Stimulated activated CD8-positive, alpha-beta memory T cell treated with anti-CD3 and anti-CD28 coated beads, Interleukin-12 subunit alpha, Interleukin-12 subunit beta, amount 100 ng/mL, for 24 hours (primary cell): Measurements from ENCODE around the gene MRPL50.

Source experiments
- DNase-seq: peaks from one replicate; pipeline ENCODE4 v3.0.0-alpha.2; 2020; ENCODE audit errors: extremely low read depth

Gene MRPL50

GRCh38 chr9:101398068-101398929 lies at the start of gene MRPL50, which contains the start of gene ZNF189:
Gene MRPL50 (minus strand): TSS chr9:101398618. CDS start chr9:101398592, 26 bp downstream.
Gene ZNF189 (plus strand): TSS chr9:101398851. CDS start chr9:101399157, 306 bp downstream.
- DNase-seq: peak; percentile 93

DNA sequence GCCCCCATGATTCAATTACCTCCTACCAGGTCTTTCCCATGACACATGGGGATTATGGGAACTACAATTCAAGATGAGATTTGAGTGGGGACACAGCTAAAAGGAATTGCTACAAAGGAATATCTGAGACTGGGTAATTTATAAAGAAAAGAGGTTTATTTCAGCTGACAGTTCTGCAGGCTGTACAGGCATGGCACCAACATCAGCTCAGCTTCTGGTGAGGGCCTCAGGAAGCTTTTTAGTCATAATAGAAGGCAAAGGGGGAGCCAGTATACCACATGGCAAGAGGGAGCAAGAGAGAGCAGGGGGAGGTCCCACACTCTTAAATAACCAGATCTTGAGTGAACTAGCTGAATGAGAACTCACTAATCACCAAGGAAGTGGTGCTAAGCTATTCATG lies 48.3 kb upstream of the MRPL50 start:
- DNase-seq: no peak

GRCh38 chr9:101445353-101446029 lies 47.1 kb upstream of the MRPL50 start:
- no peak for DNase-seq

- DNase-seq: no peak
These were observed 45.0 kb upstream of the MRPL50 start for GRCh38 chr9:101443364-101443771.

- no peak for DNase-seq
These were observed 44.3 kb upstream of the MRPL50 start for GRCh38 chr9:101442736-101443135.

DNA sequence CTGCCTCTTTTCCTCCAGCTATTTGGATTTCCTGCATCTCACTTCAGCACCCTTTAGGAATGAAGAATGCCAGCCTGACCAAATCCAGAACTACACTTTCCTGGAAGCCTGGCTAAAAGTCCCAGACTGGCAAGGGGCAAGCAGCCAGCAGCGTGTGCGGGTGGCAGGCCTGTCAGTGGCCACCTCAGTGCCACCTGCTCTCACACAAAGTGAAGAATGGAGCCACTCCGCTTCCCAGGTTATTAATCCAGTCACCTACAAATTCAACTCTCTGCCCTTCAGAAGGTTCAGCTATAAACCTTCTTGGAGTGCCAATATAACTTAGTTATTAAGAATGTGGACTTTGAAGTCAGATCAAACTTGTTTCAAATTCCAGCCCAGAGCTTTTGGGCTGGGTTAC lies 43.9 kb upstream of the MRPL50 start:
- no peak for DNase-seq

DNA sequence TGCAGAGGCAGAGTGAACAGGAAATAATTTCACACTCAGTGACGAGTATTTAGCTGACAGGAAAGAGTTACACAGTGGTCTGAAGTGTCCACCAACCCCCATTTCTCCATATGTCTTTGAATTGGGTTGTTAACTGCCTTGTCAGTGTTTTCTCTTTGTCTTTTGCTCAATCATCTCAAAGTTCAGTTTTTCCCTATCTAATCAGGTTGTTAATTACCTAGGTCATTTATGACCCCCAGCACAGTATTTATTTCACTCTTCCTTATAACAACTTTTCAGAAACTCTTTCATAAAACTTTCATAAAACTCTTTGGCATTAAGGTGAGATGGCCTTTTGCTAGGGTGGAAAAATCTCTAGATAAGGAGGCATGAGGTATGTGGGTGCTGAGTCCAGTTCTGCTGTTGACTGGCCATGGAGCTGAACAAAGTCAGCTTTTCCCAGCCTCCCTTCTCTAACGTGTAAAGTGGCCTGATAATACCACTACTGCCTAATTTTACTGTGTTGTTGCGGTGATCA lies 42.4 kb upstream of the MRPL50 start:
- no peak for DNase-seq

- DNase-seq: no peak
These were observed 40.1 kb upstream of the MRPL50 start for GRCh38 chr9:101438523-101438922.

- no peak for DNase-seq
These were observed 39.4 kb upstream of the MRPL50 start for GRCh38 chr9:101437806-101438232.

DNA sequence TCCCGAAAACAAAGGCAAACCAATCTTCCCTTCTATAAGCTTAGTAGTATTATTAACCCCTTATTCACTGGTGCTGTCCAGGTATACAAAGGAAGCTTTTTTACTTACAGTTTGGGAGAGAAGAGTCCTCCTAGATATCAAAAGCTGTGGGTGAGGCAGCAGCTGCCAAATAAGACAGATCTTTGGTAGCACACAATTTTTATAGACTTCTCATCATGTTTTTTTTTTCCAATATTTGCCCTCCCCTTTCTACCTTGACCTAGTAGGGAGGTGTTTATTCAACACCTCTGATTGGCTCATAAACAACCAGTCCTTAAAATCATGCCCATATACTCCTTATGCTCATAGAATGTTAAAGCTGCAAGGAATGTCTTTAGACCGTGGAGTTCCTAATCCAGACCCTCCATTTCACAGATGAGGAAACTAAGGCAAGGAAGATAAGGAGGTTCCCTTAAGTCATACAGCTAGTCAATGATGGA lies 37.2 kb upstream of the MRPL50 start, which contains the start of gene ALDOB:
ALDOB (minus strand) TSS at position 174 of the 479 bp plus-strand sequence. CDS start 4,887 bp downstream, outside the sequence.
- no peak for DNase-seq

- no peak for DNase-seq
These were observed 36.6 kb upstream of the MRPL50 start for GRCh38 chr9:101434998-101435397.

- DNase-seq: no peak
These were observed 34.8 kb upstream of the MRPL50 start for GRCh38 chr9:101433229-101433628.

- DNase-seq: no peak
These were observed 34.3 kb upstream of the MRPL50 start for GRCh38 chr9:101432740-101433139.

DNA sequence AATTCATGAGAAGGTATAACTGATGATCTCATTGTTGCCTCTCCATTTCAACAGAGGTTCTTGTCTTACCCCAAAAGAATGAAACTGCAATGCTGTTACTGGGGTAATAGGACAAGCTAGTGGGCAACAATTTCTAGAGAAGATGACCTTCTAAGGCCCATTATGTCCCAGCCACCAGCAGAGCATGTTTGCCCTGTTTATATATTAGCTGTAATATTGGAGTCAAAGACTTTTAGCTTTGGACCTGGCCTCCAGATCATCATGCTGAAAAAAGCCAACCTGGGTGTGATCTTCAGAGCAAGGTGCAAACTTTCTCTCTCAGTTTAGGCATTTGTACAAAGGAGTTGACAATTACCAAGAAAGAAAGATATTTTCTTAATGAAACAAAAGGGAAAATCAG lies 33.8 kb upstream of the MRPL50 start:
- no peak for DNase-seq

- no peak for DNase-seq
These were observed 31.3 kb upstream of the MRPL50 start for GRCh38 chr9:101429736-101430135.

GRCh38 chr9:101428909-101429308 lies 30.5 kb upstream of the MRPL50 start:
- no peak for DNase-seq

GRCh38 chr9:101427957-101428655 lies 29.7 kb upstream of the MRPL50 start:
- no peak for DNase-seq

- no peak for DNase-seq
These were observed 28.9 kb upstream of the MRPL50 start for GRCh38 chr9:101427358-101427757.

DNA sequence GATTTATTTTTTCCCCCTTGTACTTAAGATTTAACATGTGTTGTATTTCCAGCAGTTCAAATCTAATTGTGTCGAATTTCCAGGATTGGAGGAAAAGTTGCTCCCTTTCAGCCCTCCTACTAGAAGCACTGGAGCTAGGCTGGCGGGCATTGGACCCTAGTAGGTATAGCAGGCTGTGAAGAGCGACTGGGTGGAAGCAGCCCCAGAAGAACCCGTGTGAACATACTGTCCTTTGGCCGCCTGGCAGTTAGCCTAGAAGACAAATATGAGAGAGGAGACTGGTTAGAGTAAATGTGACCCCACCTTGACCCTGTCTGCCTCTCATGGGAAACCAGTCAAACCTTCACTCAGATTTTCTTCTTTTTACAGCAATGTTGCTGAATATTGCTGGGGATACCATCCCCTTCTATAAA lies 23.2 kb upstream of the MRPL50 start:
- no peak for DNase-seq

DNA sequence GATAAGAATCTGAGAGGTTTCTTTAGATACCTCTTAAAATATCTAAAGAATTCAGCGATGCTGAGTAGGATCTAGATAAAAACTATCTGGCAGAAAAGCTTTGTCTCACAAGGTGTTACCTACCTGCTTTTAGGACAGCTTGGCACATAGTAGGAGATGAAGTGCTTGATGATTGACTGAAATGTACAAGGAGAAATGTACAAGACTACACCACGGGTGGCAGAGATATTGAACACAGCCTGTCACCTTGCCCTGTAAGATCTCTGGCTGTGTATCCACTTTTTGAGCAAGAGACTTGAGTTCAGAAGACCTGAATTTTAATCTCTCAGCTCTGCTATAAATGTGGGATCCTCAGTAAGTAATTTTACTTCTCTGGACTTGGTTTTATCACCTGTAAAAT lies 21.4 kb upstream of the MRPL50 start:
- no peak for DNase-seq

GRCh38 chr9:101418518-101419430 lies 20.4 kb upstream of the MRPL50 start:
- no peak for DNase-seq
